Vagina (tissue), 2 donors: Measurements from ENCODE around the gene ARID5A.

ENCODE experiments used
- CTCF ChIP-seq, 3 experiments: fragments of 450-650 bp in 2 of 3; fragments of 200-600 bp in 1 of 3; sonication (generic) in 1 of 3; IDR thresholded peaks; one replicate each; pipeline ENCODE4 v1.5.1; 2017 to 2019; ENCODE audit warnings: antibody characterized with exemption in 3 of 3, mild to moderate bottlenecking in 2 of 3, moderate library complexity in 2 of 3
- POLR2A ChIP-seq, 2 donors: fragments of 450-650 bp; IDR thresholded peaks; one replicate each; pipeline ENCODE4 v1.6.1; 2017; ENCODE audit warnings: antibody characterized with exemption in 2 of 2, mild to moderate bottlenecking in 2 of 2, moderate library complexity in 2 of 2
- POLR2AphosphoS5 ChIP-seq, 2 donors: sonication (generic); formaldehyde crosslinking; IDR thresholded peaks; one replicate each; pipeline ENCODE4 v1.9.0; 2017; ENCODE audit warnings: antibody characterized with exemption in 2 of 2, mild to moderate bottlenecking in 2 of 2, low read depth in 1 of 2; ENCODE audit not compliant: insufficient read depth in 1 of 2

DNA sequence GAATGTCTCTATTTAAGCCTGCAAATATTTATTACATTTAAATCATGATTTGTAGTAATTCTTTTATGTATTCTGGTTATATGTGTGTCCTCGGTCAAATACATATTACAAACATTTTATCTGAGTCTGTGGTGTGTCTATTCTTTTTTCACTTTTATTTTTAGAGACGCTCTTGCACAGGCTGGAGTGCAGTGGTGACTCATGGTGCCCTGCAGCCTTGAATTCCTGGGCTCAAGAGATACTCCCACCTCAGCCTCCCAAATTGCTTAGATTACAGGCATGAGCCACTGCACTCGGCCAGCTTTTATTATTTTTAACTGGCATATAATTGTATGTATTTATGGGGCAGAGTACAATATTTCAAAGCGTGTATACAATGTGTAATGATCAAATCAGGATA is 47.5 kb downstream of the ARID5A start:
- TF ChIP-seq CTCF (IDR thresholded peaks at IDR 0.05) (no peak), POLR2A (IDR thresholded peaks at IDR 0.05) (no peak), POLR2AphosphoS5 (IDR thresholded peaks at IDR 0.05; ENCODE audit: insufficient read depth in 1 of 2, low read depth in 1 of 2) (no peak)
